GM19099 (cell line): ENCODE data around the gene ADAMTSL3.

Source experiments
- POLR2A ChIP-seq: IDR thresholded peaks from 3 replicates; pipeline ENCODE4 v1.6.1; 2011; ENCODE audit warnings: low read depth; ENCODE audit not compliant: insufficient read length; ENCODE audit errors: extremely low read depth

ADAMTSL3 gene

DNA sequence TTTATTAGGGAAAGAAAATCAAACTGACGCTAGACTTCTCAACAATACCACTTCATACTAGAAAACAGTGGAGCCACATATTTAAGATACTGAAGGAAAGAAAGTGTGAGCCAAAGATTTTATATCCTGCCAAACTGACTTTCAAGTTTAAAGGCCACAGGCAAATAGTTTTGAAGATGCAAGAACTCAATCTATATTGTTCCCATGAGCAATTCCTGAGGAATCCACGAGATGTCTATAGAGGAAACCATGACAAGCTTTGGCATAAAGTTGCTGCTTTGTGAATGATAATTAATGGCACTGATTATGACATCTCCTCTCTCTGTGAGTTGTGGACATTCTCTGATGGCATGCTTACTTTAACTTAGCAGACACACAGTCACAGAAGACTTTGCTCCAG, 305.6 kb downstream of the ADAMTSL3 start:
- TF ChIP-seq POLR2A: no peak

GRCh38 chr15:83960192-83960829, 306.4 kb downstream of the ADAMTSL3 start:
- no peak for TF ChIP-seq POLR2A

- no peak for TF ChIP-seq POLR2A
These were observed 307.4 kb downstream of the ADAMTSL3 start for GRCh38 chr15:83961311-83961710.

DNA sequence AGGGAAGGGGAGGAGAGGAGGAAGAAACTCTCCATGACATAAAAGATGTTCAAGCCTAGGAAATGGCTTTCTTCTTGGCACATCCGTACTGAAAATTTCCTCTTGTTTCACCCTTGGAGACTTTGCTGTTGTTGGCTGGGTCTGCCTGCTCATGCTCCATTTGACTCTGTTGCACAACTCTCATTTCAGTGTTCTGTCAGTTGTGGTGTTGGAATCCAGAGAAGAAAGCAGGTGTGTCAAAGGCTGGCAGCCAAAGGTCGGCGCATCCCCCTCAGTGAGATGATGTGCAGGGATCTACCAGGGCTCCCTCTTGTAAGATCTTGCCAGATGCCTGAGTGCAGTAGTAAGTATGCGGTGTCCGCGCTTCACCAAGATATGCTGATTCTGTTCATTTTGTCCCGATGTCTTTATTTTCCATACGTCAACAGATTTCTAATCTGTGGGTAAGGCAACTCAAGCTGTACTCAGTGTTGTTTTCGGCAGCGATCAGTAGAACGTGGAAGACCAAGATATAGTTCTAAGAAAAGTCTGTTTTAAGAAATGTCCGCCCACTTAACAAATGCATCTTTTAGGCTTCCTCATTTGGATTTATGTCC, 316.5 kb downstream of the ADAMTSL3 start:
- no peak for TF ChIP-seq POLR2A

DNA sequence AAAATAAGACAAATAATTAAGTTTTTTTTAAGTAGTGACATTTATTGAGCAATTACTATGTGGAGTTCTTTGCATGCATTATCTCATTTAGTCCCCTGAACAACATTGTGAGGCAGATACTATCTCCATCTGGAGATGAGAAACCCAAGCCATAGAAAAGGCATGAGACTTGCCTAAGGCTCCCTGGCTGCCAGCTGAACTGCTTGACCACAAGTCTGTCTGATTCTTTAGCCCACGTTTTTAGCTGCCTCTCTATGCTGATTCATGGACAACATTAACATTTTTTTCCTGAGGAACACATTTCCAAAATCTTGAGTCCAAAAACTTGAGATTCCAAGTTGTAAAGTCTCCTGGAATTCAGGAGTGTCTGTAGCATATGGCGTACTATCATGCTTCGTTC, 318.1 kb downstream of the ADAMTSL3 start:
- TF ChIP-seq POLR2A: no peak

GRCh38 chr15:83973816-83974215, 319.9 kb downstream of the ADAMTSL3 start:
- TF ChIP-seq POLR2A: no peak

GRCh38 chr15:83977992-83978391, 324.1 kb downstream of the ADAMTSL3 start:
- TF ChIP-seq POLR2A: no peak

- TF ChIP-seq POLR2A: no peak
These were observed 324.7 kb downstream of the ADAMTSL3 start for GRCh38 chr15:83978588-83978987.

DNA sequence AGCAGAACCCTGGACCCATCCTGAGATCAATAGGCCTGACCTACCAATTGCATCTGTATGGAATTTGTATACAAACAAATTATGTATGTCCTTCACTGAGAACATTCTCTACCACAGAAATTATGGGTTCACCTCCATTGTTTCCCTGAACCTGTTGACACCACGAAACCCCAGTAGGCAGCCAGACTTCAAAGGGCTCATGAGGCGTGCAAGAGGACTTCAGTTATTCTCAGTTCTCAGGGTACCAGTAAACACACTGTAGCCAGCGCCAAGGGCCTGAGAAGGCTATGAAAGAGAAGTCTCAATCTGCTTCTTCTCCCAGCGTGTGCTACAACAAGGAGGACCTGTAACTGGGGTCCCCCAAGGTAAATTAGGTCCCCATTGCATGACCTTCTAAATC, 326.7 kb downstream of the ADAMTSL3 start:
- no peak for TF ChIP-seq POLR2A

DNA sequence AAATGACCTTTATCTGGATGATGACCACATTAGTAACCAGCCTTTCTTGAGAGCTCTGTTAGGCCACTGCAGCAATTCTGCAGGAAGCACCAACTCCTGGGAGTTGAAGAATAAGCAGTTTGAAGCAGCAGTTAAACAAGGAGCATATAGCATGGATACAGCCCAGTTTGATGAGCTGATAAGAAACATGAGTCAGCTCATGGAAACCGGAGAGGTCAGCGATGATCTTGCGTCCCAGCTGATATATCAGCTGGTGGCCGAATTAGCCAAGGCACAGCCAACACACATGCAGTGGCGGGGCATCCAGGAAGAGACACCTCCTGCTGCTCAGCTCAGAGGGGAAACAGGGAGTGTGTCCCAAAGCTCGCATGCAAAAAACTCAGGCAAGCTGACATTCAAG, 328.8 kb downstream of the ADAMTSL3 start:
- TF ChIP-seq POLR2A: no peak

- TF ChIP-seq POLR2A: no peak
These were observed 329.9 kb downstream of the ADAMTSL3 start for GRCh38 chr15:83983634-83984458.

DNA sequence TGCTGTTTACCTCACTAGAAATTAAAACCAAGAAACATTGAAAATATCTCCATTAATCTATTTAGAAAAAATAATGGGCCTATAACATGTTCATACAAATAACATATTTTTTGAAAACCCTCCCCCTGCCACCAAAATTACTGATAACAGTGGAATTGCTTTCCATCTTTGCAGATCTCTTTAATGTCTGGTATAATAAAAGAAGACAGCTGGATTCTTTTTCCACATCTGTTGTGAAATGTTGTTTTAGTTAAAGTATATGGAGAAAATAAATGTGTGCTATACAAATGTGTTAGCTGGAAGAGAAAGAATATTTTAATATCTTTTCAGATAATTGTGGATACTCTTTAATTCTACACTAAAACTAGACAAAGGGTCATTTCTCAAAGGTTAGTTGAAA, 330.7 kb downstream of the ADAMTSL3 start:
- no peak for TF ChIP-seq POLR2A

DNA sequence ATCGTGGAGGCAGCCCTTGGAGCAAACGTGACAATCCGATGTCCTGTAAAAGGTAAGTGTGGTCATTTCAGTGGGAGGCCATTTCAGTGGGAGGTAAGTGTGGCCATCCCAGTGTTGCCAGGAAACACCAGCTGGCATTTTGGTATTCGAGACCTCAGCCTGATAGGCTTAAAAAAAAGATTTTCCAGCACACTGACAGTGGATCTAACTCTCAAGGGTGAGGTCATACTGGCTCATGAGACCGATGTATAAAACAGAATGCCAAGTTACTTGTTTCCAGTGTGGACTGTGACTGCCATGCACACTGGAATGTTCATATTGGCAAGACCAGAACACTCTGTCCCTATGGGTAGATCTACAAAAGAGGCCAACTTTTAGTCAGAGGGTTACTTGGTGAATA, 337.2 kb downstream of the ADAMTSL3 start:
- no peak for TF ChIP-seq POLR2A

GRCh38 chr15:83992324-83993031, 338.6 kb downstream of the ADAMTSL3 start:
- TF ChIP-seq POLR2A: no peak

DNA sequence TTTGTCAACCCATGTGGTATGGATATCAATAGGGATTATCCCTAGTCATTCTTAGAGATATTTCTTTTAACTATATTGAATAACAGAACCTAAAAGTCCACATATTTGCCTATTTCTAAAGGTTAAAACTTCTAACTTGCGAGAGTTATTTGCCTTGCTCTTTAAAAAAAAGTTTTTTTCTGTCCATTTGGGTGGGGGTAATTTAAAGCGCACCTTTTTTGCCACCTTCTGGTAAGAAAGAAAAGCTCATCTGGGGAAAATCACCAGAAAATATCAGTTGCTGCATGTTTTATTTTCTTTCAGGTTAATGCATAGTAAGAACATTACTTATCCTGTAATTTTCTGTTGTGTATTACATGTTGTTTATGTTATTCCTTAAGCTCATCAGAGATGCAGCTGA, 339.7 kb downstream of the ADAMTSL3 start:
- TF ChIP-seq POLR2A: no peak
